Ishikawa (cell line): Measurements from ENCODE around the gene ARID4B.

ENCODE experiments used
- CEBPB ChIP-seq: IDR thresholded peaks from 2 replicates; pipeline ENCODE4 v1.6.1; 2012
- CREB1 ChIP-seq: IDR thresholded peaks from 2 replicates; pipeline ENCODE4 v1.6.1; 2012; ENCODE audit warnings: low read depth
- EP300 ChIP-seq: IDR thresholded peaks from 2 replicates; pipeline ENCODE4 v1.6.1; 2012; ENCODE audit warnings: borderline replicate concordance
- FOXM1 ChIP-seq: IDR thresholded peaks from 2 replicates; pipeline ENCODE4 v1.6.1; 2012; ENCODE audit warnings: low read depth, borderline replicate concordance
- MAX ChIP-seq: IDR thresholded peaks from 2 replicates; pipeline ENCODE4 v1.6.1; 2012
- NFIC ChIP-seq: IDR thresholded peaks from 2 replicates; pipeline ENCODE4 v1.6.1; 2012
- RAD21 ChIP-seq: IDR thresholded peaks from 2 replicates; pipeline ENCODE4 v1.6.1; 2012; ENCODE audit warnings: low read depth
- REST ChIP-seq: IDR thresholded peaks from 2 replicates; pipeline ENCODE4 v1.6.1; 2012; ENCODE audit warnings: low read depth, mild to moderate bottlenecking
- TAF1 ChIP-seq: IDR thresholded peaks from 2 replicates; pipeline ENCODE4 v1.6.1; 2012; ENCODE audit warnings: low read depth, mild to moderate bottlenecking
- TEAD4 ChIP-seq: IDR thresholded peaks from 2 replicates; pipeline ENCODE4 v1.6.1; 2012
- YY1 ChIP-seq: IDR thresholded peaks from 2 replicates; pipeline ENCODE4 v1.6.1; 2012; ENCODE audit warnings: low read depth

GRCh38 chr1:235190431-235190830 lies 137.5 kb downstream of the ARID4B start:
- TF ChIP-seq TAF1 (no peak), TEAD4 (no peak), REST (no peak), EP300 (no peak), CREB1 (no peak), YY1 (no peak), MAX (no peak), NFIC (no peak), CEBPB (no peak), RAD21 (no peak), FOXM1 (no peak)
